NCI-H1694 treated with DMSO at 0.1 percent for 48 hours (cell line): ENCODE measurements around the gene REN.

Experiments used
- DNase-seq: peaks from one replicate; lab custom pipeline; 2025; lab: John Stamatoyannopoulos, UW

REN gene

GRCh38 chr1:204131978-204132377, 34.2 kb downstream of the REN start:
- no peak for DNase-seq

- no peak for DNase-seq
Measured at GRCh38 chr1:204130981-204131892, 34.9 kb downstream of the REN start.

- no peak for DNase-seq
Measured at GRCh38 chr1:204130178-204130577, 36.0 kb downstream of the REN start.

- DNase-seq: peak; percentile 64
Measured at GRCh38 chr1:204128964-204129896, 36.9 kb downstream of the REN start.

- DNase-seq: no peak
Measured at GRCh38 chr1:204128464-204128963, 37.6 kb downstream of the REN start.

GRCh38 chr1:204127597-204128242, 38.4 kb downstream of the REN start:
- peak; percentile 79 for DNase-seq

DNA sequence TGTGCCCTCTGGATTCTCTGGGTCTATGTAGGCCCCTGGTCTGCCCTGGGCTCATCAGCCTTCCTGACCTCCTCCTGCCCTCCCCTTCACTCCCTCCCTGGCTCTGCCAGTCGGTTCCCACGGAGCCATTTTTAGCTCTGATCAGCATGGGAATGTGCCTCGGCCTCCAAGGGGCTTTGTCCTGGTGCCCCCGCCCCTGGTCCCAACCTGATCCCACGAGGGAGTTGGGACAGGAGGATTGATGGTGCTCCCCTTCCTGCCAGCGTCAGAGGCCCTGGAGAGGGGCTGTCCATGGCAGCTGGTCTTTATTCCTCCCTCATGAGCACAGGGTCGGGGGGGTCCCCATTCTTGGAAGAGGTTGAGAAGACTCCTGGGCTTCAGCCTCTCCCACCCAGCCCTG, 39.2 kb downstream of the REN start:
- no peak for DNase-seq

- DNase-seq: no peak
Measured at GRCh38 chr1:204126386-204126785, 39.8 kb downstream of the REN start.

- DNase-seq: no peak
Measured at GRCh38 chr1:204125759-204126351, 40.3 kb downstream of the REN start.

- no peak for DNase-seq
Measured at GRCh38 chr1:204124639-204125038, 41.5 kb downstream of the REN start.

- DNase-seq: peak; percentile 11
Measured at GRCh38 chr1:204123376-204123775, 42.8 kb downstream of the REN start.

DNA sequence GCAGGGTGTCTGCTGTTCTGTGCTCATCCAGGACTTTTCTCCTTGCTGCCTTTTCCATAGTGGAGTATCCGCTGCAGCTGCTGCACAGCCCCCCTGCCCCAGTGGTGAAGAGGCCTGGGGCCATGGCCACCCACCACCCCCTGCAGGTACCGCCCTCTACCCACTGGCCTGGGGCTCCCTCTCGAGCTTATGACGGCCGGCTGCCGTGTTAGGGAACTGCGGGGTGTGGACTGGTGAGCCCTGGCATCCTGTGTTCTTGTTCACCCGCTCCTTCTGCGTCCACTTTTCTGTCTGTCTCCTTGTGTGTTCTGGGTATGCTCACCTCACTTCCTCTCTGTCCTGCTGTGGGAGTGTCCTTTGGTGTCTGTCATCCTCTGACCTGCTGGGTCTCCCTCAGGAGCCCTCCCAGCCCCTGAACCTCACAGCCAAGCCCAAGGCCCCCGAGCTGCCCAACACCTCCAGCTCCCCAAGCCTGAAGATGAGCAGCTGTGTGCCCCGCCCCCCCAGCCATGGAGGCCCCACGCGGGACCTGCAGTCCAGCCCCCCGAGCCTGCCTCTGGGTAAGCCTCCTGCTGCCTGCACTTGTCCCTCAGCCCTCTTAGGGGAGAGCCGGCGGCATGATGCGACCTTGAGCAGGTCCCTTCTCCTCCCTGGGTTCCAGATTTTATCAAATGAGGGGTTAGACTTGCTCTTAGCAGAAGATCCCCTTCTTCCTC, 44.1 kb downstream of the REN start:
- no peak for DNase-seq

GRCh38 chr1:204116539-204116938, 49.6 kb downstream of the REN start:
- DNase-seq: no peak

- no peak for DNase-seq
Measured at GRCh38 chr1:204115116-204115515, 51.0 kb downstream of the REN start.

- no peak for DNase-seq
Measured at GRCh38 chr1:204114606-204115005, 51.5 kb downstream of the REN start.

DNA sequence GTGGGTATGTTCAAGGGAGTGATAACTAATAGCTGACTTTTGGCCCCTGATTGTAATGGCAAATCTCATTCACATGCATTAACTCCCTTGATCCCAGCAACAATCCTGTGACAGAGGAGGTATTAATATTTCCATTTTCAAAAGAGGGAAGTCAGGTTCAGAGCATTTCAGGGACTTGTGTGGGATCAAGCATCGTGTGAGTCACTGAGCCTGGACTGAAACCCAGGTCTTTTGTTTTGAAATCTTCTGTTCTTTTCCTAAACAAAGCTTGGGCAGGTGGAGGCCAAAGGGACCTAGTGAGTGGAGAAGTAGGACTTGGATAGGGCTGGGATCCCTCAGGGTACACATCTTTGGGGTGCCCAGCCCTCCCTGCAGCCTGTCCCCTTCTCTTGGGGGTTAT, 52.2 kb downstream of the REN start:
- no peak for DNase-seq

- DNase-seq: no peak
Measured at GRCh38 chr1:204112876-204113730, 53.0 kb downstream of the REN start.

DNA sequence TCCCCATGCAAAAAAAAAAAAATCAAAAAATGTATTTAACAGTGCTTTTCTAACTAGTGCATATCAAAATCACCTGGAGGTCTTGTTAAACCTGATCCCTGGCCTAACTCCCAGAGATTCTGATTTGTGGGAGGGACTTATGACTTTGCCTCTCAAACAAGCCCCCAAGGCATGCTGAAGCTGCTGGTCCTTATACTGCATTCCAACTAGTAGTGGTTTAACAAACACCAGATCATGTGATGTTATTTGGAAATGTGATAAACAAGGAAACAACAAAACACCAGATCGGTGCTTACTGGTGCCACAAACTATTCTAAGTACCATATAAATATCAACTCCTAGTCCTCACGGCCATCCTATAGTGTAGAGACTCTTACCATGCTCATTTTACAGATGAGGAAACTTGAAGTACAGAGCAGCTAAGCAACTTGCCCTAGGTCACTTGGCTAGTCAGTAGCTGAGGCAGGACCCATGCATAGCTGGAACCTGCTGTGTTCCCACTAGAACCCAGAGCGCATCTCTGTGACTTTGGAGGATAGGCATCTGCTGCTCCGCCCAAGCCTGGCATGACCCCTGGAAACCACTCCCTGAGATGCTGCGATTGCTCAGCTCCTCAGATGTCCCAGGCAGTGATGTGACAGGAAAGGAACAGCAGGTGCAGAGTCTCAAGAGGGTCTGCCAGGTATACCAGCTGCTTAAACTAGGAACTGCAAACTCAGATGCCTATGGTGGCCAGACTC, 55.1 kb downstream of the REN start:
- DNase-seq: no peak
